HG02973 (cell line): ENCODE data around the gene TNFRSF8.

Experiments used
- ATAC-seq: cut with Tn5 transposase; IDR thresholded peaks from one replicate; pipeline ENCODE4 v1.9.1; 2021; ENCODE audit warnings: moderate library complexity; ENCODE audit not compliant: unreplicated experiment

The TNFRSF8 gene

GRCh38 chr1:12172042-12172851 is 109.1 kb downstream of the TNFRSF8 start:
- ATAC-seq = no peak

- no peak for ATAC-seq
Measured at GRCh38 chr1:12173041-12173509, 110.0 kb downstream of the TNFRSF8 start.

GRCh38 chr1:12173631-12174121 is 110.6 kb downstream of the TNFRSF8 start:
- no peak for ATAC-seq

GRCh38 chr1:12174924-12175810 is 112.1 kb downstream of the TNFRSF8 start:
- no peak for ATAC-seq

- no peak for ATAC-seq
Measured at GRCh38 chr1:12176298-12177118, 113.4 kb downstream of the TNFRSF8 start.

GRCh38 chr1:12177156-12177998 is 114.3 kb downstream of the TNFRSF8 start:
- no peak for ATAC-seq

- ATAC-seq = no peak
Measured at GRCh38 chr1:12177999-12178441, 114.9 kb downstream of the TNFRSF8 start.

- ATAC-seq = no peak
Measured at GRCh38 chr1:12178511-12178910, 115.4 kb downstream of the TNFRSF8 start.

- no peak for ATAC-seq
Measured at GRCh38 chr1:12179111-12179519, 116.0 kb downstream of the TNFRSF8 start.

- no peak for ATAC-seq
Measured at GRCh38 chr1:12179676-12180075, 116.6 kb downstream of the TNFRSF8 start.

- ATAC-seq = no peak
Measured at GRCh38 chr1:12180315-12180714, 117.2 kb downstream of the TNFRSF8 start.

GRCh38 chr1:12180903-12181302 is 117.8 kb downstream of the TNFRSF8 start:
- no peak for ATAC-seq

- ATAC-seq = no peak
Measured at GRCh38 chr1:12181568-12181967, 118.5 kb downstream of the TNFRSF8 start.

GRCh38 chr1:12182410-12182984 is 119.4 kb downstream of the TNFRSF8 start:
- no peak for ATAC-seq

- ATAC-seq = no peak
Measured at GRCh38 chr1:12183095-12183794, 120.1 kb downstream of the TNFRSF8 start.

GRCh38 chr1:12184008-12184681 is 121.0 kb downstream of the TNFRSF8 start:
- ATAC-seq = no peak

- no peak for ATAC-seq
Measured at GRCh38 chr1:12185036-12185917, 122.2 kb downstream of the TNFRSF8 start.
